Measurements from ENCODE around the gene ACAP2. TPM values are rescaled to one million over a fixed set of nuclear protein-coding genes. Genes with fewer than 3 reads are reported as not detected.

Gene ACAP2
- total RNA-seq, 4 donors from 2014 or later = 63.1 to 79.6 (median 68.2) TPM

DNA sequence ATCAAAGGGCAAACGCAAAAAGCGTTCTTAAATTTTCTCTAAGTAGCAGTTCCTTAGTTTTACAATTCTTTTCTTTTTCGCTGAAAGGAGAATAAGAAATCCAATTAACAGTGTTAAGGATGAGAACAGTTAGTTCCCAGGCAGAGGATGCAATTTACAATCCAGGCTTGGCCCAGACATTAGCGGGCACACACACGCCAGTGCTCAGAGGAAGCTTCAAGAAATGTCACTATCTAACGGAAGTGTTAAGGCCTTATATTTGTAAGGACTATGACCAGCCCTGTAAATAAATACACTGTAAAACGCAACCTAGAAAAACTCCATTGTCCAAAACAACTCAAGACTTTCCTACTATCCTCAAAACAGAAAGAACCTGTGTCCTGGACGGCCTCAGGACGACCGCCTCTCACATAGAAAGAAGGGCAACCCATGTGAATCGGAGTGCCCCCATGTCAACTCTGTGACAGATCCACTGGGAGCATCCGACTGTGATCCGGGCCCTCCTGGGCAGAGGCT, 1.3 kb downstream of the ACAP2 start:
- TF ChIP-seq, protein P1, sequence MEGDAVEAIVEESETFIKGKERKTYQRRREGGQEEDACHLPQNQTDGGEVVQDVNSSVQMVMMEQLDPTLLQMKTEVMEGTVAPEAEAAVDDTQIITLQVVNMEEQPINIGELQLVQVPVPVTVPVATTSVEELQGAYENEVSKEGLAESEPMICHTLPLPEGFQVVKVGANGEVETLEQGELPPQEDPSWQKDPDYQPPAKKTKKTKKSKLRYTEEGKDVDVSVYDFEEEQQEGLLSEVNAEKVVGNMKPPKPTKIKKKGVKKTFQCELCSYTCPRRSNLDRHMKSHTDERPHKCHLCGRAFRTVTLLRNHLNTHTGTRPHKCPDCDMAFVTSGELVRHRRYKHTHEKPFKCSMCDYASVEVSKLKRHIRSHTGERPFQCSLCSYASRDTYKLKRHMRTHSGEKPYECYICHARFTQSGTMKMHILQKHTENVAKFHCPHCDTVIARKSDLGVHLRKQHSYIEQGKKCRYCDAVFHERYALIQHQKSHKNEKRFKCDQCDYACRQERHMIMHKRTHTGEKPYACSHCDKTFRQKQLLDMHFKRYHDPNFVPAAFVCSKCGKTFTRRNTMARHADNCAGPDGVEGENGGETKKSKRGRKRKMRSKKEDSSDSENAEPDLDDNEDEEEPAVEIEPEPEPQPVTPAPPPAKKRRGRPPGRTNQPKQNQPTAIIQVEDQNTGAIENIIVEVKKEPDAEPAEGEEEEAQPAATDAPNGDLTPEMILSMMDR (IDR thresholded peaks at IDR 0.05; ENCODE audit: low read depth) = no peak

DNA sequence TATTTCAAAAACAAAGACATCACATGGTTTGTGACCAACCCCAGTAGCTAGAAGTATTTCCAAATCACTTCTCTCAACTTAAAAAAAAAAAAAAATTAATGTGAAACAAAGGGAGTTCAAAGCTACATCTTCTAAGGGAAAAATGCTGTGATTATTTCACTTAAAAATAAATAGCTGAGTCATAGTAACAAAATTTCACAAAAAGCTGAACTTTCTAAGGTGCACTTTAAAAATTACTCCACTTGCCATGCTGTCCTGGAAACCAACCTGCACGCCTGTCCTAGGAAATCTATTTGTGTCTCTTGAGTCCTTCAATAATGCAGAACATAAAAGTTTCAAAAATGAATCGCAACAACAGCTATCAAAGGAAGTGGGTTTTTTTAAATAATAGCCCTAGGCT, 1.8 kb downstream of the ACAP2 start:
- TF ChIP-seq, protein P1 (IDR thresholded peaks at IDR 0.05; ENCODE audit: low read depth) = no peak

DNA sequence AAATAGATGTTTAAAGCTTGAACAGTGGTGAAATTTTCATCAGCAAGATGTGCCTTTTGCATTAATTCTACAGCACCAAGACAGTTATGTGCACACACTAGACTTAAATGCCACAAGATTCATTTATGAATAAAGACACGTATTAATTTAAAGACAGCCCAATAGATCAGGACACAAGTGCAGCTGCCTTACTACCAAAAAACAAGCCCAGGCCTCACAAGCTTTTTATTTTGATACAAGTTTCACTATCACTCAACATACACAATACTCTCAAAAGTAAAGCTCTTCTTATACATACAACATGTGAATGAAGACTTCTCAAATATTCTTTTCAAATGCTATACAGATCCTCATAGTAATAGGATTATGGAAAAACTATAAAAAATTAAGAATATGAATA, 2.4 kb downstream of the ACAP2 start:
- TF ChIP-seq, protein P1 (IDR thresholded peaks at IDR 0.05; ENCODE audit: low read depth) = no peak

DNA sequence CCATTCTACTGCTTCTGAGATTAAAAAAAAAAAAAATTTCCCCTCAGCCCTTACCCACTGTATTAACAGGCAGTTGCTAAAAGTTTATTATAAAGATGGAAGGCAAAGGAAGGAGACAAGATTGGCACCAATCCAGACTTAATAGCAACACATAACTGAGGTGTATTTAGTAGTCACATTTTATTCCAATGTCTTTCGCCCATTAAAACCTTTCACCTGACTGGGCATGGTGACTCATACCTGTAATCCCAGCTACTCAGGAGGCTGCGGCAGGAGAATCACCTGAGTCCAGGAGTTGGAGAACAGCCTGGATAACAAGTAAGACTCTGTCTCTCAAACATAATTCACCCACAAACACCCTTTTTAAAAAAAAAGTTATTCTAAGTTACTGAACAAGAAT, 4.4 kb downstream of the ACAP2 start:
- TF ChIP-seq, protein P1 (IDR thresholded peaks at IDR 0.05; ENCODE audit: low read depth) = no peak

DNA sequence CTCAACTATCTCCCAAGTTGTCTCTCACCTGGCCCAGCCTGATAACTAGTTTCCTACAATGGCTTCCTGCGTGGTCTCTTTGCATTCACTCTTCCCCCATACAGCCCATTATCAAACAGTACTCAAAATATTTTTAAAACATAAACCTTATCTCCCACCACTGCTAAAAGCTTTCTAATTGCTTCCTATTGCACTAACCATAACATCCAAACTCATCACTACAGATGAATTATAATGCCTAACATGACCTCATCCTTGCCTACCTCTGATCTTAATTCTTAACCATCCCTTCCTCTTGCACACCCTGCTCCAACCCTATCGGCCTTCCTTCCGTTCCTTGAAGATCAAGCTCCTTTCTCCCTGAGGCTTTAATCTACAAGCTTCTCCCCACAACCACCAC, 17.0 kb downstream of the ACAP2 start:
- TF ChIP-seq, protein P1 (IDR thresholded peaks at IDR 0.05; ENCODE audit: low read depth) = no peak

DNA sequence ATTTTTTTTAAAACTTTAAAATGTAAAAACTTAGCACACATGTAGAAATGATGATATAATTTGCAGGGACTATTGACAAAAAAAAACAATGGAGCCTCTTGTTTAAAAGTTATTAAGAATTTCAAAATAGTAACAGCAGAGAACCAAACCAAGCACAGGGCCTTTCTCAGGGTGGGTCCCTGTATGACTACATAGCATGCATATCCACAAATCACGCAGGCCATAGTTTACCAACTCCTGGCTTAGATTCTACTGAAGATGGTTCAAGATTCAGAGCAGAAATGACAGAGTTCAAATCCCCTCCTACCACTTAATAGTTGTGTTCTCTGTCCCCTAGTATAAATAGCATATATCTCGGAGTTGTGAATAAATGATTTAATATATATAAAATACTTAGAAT, 19.0 kb downstream of the ACAP2 start:
- TF ChIP-seq, protein P1 (IDR thresholded peaks at IDR 0.05; ENCODE audit: low read depth) = no peak

DNA sequence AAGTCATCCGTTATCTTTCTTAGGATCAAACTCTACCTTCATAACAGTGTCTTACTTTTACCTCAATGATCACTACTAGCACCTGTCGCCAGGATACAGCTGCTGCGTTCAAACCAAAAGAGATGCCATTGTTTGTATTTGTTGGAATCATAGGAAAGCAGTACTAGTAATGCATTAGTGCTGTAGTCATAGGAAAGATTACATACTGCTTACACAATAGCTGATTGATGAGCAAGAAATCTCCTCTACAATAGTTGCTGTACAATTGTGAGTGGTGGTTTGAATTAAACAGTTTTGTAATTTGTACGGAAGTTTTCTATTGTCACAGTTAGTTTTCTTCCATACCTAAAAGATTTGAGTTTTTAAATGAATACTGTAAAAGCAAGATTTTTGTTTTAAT, 21.4 kb downstream of the ACAP2 start:
- TF ChIP-seq, protein P1 (IDR thresholded peaks at IDR 0.05; ENCODE audit: low read depth) = no peak
